SKM-1 (cell line): ENCODE results near the gene PLEKHD1.
"Not testable (repeated sequence)": the region's sequence is repeated elsewhere in the genome, so short reads cannot be mapped to it uniquely, and the experiment has no call there.

Source experiments
- DNase-seq: peaks from one replicate; lab custom pipeline; 2025; ENCODE audit not compliant: unreplicated experiment; lab: John Stamatoyannopoulos, UW

PLEKHD1 gene

DNA sequence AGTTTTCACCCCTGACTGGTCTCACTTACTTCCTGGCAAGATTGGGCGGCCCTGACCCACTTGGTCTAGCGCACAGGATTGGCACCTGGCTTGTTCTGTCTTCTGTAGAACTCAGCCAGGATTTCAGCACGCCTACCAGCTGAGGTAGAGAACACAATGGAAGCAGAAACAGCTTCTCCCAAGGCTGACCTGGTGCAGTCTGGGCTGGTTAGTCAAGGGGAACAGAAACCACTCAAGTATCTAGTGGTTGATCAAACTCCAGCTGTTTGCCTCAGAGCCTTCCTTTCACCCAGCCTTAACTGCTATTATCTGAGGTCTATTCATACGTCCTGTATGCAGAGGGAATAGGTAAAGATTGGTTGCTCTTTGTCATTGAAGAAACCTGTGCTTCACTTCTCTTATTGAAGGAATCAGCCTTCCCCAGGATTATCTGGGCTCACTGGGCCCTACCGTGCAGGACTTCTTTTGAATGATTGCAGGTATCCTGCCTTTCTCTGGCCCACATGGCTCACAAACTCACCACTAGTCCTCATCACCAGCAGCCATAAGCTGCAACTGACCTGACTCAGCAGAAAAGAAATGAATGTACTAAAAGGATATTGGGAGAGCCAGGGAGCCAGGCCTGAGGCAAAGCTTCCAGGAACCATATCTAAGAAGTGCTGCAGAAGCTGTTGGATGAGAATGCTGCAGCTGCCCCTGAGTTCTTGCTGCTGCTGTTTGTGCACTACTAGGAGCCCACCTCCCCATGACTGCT is 2.5 kb upstream of the PLEKHD1 start:
- no peak for DNase-seq

DNA sequence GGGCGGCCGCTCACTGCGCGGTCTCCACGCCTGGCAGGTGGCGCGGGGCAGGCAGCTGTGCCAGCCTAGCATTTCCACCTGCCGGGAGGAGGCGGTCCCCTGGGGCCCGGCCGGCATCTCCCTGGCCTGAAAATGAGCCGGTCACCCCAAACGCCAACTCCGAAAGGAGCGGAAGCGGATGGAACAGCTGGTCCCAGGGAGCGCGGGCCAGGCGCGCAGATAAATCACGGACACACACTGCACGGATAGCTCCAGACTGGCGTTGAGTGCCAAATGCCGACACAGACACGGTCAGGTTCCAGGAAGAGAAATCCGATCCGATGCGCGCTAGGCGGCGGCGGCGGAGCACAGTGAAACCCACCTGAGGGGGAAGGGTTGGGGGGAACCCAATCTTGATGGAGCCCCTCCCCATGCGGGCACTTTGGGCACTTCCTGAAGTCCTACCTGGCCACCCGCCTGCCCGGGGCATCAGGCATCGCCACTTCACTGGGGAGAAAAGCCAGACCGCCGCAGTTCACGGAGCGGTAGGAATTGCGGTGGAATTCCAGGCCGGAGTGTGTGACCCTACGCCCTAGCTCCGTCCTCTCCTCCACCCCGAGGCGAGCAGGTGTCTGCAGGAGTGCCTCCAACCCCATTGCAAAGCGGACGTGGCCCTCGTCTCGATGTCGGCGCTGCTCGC is 624 bp upstream of the PLEKHD1 start:
- DNase-seq = no peak

- DNase-seq = no peak
Observed at GRCh38 chr14:69485315-69485660, 760 bp downstream of the PLEKHD1 start.

DNA sequence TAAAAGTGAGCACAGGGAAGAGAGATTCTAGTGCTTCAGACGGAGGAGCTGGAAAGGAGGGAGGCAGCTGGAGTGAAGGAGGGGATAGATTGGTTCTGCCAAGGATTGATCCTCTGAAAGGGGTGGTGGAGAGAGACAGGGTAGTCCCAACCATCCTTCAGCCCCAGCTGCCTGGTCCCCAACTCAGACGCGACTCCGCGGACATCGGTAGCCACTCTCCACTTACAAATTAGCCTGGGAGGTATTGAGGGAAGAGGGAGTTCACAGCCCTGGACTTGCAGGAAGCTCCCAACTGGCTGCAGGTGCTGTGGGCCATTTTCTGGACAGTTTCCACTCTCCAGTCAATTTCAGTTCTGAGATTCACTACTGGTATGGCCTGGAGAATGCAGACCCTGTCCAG is 1.2 kb downstream of the PLEKHD1 start:
- DNase-seq = no peak

GRCh38 chr14:69487226-69487625 is 2.7 kb downstream of the PLEKHD1 start:
- DNase-seq = no peak

DNA sequence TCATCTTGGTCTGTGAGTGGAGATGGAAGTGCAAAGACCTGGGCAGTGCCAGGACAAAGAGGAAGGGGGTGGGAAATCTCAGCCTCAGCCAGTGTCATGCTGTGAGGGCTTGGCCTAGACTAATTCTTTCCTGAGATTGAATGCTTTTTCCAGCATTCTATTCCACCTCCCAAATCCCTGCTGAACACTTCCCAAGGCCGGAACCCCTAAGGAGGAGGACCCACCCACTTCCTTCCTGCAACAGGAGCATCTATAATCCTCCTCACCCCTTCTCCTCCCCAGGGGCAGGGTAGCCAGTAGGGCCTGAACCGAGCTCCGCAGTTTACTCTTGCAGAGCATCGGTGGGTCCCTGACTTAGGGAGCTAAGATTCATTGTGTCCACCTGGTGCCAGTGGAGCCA is 3.2 kb downstream of the PLEKHD1 start:
- no peak for DNase-seq

GRCh38 chr14:69489495-69489894 is 5.0 kb downstream of the PLEKHD1 start:
- no peak for DNase-seq

- DNase-seq = no peak
Observed at GRCh38 chr14:69490219-69490918, 5.8 kb downstream of the PLEKHD1 start.

- DNase-seq = no peak
Observed at GRCh38 chr14:69491193-69491592, 6.7 kb downstream of the PLEKHD1 start.

- no peak for DNase-seq
Observed at GRCh38 chr14:69493038-69493437, 8.5 kb downstream of the PLEKHD1 start.

DNA sequence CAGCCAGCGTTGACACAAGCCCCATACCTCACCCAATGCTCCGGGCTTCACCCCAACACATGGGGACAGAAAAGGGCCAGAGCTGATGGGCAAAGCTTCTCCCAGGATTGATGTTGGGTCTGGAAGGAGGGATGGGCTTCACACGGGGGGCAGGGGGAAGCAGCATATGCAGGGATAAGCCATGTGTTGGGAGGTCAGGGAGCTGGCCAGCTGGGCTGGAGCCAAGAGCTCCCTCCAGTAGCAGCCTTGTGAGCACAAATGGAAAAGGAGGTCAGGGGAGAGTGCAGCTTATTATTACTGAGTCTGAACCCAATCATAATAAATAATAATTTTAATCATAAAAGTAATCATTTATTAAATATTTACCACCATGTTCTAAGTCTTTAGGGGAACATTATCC is 9.3 kb downstream of the PLEKHD1 start:
- no peak for DNase-seq

GRCh38 chr14:69495341-69495921 is 10.9 kb downstream of the PLEKHD1 start:
- no peak for DNase-seq

DNA sequence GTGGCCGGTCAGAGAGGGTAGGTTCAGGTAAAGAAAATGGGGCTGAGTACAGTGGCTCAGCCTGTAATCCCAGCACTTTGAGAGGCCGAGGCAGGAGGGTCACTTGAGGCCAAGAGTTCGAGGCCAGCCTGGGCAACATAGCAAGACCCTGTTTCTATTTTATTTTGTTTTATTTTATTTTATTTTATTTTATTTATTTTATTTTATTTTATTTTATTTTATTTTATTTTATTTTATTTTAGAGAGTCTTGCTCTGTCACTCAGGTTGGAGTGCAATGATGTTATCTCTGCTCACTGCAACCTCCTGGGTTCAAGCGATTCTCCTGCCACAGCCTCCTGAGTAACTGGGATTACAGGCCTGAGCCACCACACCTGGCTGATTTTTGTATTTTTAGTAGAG is 13.3 kb downstream of the PLEKHD1 start:
- DNase-seq = not testable (repeated sequence)

GRCh38 chr14:69498286-69498685 is 13.8 kb downstream of the PLEKHD1 start:
- not testable (repeated sequence) for DNase-seq

DNA sequence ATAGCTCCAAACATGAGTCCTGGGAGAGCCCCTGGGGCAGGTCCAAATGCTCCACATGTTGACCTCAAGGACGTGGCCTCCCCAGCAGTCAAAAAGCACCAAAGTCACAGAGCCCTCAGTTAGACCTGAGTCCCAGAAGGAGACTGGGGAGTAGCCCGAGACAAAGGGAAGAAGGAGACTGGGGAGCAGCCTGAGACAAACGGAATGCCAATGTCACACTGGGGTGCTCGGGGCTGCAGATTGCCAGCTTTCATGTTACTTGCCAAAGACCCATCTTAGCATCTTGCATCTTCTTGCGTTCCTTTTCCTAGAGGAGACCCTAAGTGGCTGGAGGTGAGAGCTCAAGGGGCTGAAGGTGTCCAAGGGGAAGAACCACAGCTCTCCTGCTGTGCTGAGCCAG is 14.9 kb downstream of the PLEKHD1 start:
- no peak for DNase-seq

- no peak for DNase-seq
Observed at GRCh38 chr14:69500096-69500495, 15.6 kb downstream of the PLEKHD1 start.

GRCh38 chr14:69500736-69501135 is 16.2 kb downstream of the PLEKHD1 start:
- no peak for DNase-seq

- DNase-seq = no peak
Observed at GRCh38 chr14:69501423-69501838, 16.9 kb downstream of the PLEKHD1 start.

DNA sequence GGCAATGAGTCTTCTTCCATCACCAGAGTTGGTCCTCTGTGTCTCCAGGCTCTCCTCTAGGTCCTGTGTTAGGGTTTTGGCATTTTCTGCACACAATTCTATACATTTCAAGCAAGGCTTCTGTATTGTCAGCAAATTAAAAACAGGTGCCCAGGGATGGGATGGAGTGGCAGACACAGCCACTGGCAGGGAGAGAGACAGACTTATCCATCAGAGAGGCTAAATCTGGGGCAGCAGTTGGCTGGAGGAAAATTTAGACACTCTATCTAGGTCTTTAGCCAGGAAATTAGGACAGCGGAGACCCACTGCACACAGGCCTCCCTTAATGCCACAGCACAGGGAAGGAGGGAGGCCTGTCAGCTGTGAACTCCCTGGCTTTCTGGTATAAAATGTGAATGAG is 20.2 kb downstream of the PLEKHD1 start:
- no peak for DNase-seq

DNA sequence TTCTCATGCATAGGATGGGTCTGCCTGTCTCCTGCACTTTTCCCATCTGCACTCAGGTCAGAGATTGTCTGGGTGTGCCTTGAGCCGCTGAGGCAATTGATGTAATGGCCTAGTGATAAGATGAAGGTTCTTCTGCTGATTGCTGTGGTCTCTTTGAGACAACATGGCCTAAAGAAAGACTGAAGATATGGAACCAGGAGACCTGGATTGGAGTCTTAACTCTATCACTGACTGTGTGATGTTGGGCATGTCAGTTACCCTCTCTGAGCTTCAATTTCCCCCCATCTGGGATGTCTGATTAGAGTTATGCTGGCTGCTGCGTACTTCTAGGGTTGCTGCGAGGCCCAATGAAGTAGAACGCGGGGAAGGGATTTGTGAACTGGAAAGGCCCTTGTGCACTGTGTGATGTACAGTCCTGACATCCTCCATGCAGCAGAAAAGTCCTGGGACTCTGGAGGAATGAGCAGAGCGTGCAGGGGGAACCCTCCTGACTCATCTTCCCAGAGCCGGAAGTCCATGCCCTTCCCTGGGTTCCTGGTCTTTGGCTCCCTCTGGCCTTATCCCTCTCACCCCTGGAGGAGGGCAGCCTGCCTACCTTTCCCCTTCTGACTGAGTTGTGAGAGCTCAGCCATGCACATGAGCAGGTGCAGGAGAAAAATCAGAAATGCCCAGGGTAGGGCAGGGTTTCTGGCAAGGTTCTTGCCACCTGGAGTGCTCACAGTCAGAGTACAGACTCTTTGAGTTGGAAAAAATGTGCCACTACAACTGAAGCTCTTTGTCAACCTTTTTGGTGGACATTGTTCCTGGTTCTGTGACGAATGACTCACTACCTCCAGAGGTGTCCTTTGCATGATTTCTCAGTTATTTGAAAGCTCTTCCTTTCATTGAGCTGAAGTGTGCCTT is 21.1 kb downstream of the PLEKHD1 start:
- no peak for DNase-seq

- no peak for DNase-seq
Observed at GRCh38 chr14:69506241-69506595, 21.7 kb downstream of the PLEKHD1 start.
